D721Med (cell line): Measurements from ENCODE around the gene CDK15.

Experiments
- DNase-seq: peaks from one replicate; pipeline ENCODE4 v3.0.0; 2011; ENCODE audit warnings: low spot score; ENCODE audit not compliant: insufficient read length
- FAIRE-seq: peaks from 2 replicates; lab custom pipeline; 2011; peaks lifted over from hg19 to GRCh38; lab: Jason Lieb, UNC
- CTCF ChIP-seq: IDR thresholded peaks from 2 replicates; pipeline ENCODE4 v1.5.1; 2012; ENCODE audit warnings: mild to moderate bottlenecking, control low read depth; ENCODE audit not compliant: insufficient read depth; ENCODE audit errors: missing control alignments

The CDK15 gene

GRCh38 chr2:201854221-201854801, 48.0 kb downstream of the CDK15 start:
- no peak for FAIRE-seq
- DNase-seq, result no peak
- TF ChIP-seq CTCF, result no peak

GRCh38 chr2:201854841-201855240, 48.5 kb downstream of the CDK15 start:
- no peak for TF ChIP-seq CTCF
- FAIRE-seq, result no peak
- no peak for DNase-seq

GRCh38 chr2:201855356-201855755, 49.0 kb downstream of the CDK15 start:
- TF ChIP-seq CTCF, result no peak

GRCh38 chr2:201857326-201857725, 51.0 kb downstream of the CDK15 start:
- no peak for TF ChIP-seq CTCF
- no peak for FAIRE-seq
- DNase-seq, result no peak

More at GRCh38 chr2:201855356-201855755, 49.0 kb downstream of the CDK15 start:
- DNase-seq (no peak), FAIRE-seq (no peak)

GRCh38 chr2:201858281-201859184, 52.2 kb downstream of the CDK15 start:
- DNase-seq (no peak), FAIRE-seq (no peak)
- TF ChIP-seq CTCF, result no peak

- no peak for TF ChIP-seq CTCF
- DNase-seq (no peak), FAIRE-seq (no peak)
Measured at GRCh38 chr2:201859949-201860348, 53.6 kb downstream of the CDK15 start.
